GM19463 (cell line): ENCODE data around the gene TLE4.
"Not testable (repeated sequence)": the region's sequence is repeated elsewhere in the genome, so short reads cannot be mapped to it uniquely, and the experiment has no call there.

Source experiments
- ATAC-seq: cut with Tn5 transposase; IDR thresholded peaks from one replicate; pipeline ENCODE4 v1.9.1; 2021; ENCODE audit warnings: mild to moderate bottlenecking, moderate library complexity; ENCODE audit not compliant: unreplicated experiment

The TLE4 gene

DNA sequence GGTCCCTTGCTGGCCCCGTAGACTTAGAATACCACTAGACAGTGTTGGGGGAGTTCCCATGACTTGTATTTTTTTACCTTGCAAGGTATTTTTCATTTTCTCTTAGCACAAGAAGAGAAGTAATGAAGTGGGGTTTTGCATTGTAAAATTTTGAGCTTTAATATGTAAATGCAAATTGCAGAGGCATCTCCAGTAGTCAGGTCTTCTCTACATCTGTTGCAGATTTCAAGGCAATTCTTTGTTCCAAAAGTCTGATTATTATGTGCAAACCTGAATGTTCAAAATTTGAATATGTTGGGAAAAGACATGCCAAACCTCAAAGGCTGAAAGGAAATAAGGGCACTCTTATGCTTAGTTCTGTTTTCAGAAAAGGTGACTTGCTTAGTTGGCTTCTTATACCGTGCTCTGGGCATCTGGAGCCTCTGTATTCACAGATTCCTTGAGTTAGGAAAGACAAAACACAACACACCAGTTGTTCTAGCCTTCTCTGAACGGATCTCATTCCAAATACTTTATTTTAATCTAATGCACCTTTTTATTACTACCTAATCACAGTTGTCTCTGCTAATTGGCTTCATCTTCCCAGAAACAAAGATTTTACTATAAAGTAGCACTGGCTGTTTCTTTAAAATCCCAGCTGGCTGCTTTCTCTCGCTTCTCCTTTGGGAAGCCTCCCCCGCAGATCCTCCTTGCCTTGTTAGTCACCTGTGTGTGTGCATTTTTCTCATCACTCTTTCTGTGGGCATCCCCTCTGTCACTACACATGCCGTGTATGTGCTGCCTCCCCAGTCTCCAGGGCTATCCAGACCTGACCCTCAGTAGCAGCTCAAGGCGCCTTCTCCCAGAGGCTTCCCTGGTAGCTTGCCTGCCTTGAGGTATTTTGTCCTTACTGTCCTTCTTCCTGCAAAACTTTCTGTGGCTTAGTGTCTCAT is 138.2 kb downstream of the TLE4 start:
- ATAC-seq, result no peak

GRCh38 chr9:79711874-79712273 is 140.1 kb downstream of the TLE4 start:
- no peak for ATAC-seq

DNA sequence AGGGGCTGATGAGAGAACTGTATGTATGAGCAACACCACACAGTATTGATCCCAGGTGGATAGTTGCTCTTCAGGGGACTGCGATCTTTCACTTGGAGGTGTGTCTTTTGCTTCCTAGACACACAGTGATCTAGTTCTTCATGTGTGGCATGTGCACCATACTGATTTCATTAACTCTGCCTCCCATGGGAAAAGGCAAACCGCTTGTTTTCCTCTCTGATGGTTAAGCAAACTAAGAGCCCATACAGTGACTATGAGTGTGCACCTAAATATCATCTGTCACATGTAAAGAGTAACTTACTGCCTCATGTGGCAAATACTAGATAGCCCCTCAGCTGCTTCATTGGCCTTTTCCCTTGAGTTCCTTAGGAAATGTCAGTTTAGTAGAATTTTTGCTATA is 147.3 kb downstream of the TLE4 start:
- no peak for ATAC-seq

DNA sequence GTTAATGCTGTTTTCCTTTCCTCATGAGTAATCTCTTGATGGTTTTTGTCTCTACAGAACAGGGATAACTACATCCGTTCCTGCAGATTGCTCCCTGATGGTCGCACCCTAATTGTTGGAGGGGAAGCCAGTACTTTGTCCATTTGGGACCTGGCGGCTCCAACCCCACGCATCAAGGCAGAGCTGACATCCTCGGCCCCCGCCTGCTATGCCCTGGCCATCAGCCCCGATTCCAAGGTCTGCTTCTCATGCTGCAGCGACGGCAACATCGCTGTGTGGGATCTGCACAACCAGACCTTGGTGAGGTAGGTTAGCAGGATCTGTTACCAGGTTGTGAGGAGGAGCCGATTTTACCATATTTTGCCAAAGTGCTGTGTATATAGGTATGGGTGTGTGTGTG is 148.2 kb downstream of the TLE4 start:
- no peak for ATAC-seq

GRCh38 chr9:79731171-79731890 is 159.6 kb downstream of the TLE4 start:
- peak; percentile 88 for ATAC-seq

DNA sequence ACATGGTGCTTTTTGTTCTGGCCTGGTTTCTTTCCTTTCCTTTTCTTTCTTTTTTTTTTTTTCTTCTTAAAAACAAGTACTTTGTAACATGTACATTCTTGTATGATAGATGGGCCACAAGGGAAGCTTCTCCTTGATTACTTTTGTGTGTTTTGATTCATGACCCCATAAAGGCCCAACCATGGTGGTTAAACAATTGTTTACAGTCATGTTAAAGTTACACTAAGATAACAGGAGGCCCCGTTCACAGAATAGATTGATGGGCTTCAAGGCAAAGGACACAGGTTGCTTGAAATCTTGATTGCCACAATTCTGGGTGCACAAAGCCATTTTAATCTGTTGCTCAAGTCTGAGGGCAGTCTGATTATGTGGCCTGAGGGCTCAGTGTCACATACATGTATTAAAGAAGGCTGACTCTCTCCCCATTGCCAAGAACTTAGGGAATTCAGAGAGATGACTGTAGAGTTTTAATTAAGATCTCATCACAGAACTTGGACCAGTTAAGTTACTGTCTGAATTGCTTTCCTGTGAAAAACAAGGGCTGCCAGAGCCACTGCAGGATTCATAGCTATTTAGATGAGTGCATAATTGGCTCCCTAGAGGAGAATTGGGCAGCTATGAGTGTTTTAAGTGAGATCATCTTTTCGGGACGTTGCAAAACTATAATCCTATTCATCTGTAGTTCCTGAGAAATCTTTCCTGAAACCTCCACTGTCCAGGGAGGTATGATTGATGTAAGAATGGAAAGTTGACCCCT is 163.4 kb downstream of the TLE4 start:
- ATAC-seq, result no peak

- no peak for ATAC-seq
These were observed 164.3 kb downstream of the TLE4 start for GRCh38 chr9:79736051-79736450.

- ATAC-seq, result no peak
These were observed 169.6 kb downstream of the TLE4 start for GRCh38 chr9:79741381-79741780.

DNA sequence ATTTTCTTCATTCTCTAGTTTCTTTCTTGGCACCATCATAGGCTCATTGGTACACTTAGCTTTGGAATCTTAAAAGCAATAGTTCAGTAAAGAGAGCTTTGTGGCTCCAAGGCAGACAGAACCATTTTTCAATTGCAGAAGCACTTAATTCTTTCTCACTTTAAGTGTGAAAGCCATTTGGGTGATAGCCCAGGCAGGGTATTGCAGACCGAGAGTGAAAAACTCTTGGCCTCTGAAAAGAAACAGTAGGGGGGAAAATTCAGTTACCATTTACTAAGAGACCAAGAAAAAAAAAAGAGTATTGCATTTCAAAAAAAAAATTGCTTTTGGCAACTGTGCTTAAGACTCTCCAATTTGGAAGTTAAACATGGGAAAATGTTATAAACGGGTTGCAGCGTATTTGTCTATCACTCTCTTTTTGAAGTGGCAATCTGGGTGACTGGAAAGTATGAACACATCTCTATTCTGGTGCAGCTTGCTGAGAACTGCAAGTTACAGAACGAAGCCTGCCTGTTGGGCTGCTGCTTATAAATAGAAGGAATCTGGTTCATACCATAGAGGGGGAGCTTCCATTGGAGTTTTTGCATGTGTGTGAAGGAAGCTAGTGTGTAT is 170.5 kb downstream of the TLE4 start:
- ATAC-seq, result no peak

GRCh38 chr9:79744521-79744920 is 172.8 kb downstream of the TLE4 start:
- ATAC-seq, result no peak

DNA sequence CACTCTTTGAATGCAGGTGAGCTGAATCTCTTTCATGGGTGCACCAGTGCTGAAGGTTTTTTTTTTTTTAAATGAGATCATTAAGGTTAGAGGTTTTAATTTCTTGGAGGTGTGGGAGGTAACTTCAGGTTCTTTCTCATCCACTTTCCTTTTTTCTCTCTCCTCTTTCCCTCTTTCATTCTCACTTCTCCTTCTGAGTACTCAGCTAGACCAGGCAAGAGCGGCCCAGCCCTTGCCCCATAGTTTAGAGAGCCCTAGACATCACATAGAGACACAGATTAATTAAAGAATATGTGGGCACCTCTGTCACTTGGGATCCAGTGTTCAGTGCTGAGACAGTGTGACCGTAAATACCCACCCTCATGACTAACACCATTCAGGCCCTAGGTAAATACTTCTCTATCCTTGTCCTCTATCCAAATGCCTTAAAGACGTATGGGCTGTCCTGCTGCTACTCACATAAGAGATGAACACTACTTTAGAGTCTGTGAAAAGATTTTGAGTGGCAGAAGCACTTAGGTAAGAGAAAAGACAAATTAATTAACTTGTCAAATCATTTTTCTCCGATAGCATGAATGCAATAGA is 174.1 kb downstream of the TLE4 start:
- ATAC-seq, result no peak

DNA sequence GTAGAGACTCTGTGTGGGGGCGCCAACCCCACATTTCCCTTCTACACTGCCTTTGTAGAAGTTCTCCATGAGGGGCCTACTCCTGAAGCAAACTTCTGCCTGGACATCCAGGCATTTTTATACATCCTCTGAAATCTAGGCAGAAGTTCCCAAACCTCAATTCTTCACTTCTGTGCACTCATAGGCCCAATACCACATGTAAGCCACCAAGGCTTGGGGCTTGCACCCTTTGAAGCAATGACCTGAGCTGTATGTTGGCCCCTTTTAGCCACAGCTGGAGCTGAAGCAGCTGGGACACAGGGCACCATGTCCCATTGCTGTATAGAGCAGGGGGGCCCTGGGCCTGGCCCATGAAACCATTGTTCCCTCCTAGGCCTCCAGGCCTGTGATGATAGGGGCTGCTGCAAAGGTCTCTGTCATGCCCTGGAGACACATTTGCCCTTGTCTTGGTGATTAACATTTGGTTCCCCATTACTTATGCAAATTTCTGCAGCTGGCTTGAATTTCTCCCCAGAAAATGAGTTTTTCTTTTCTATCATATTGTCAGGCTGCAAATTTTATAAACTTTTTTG is 180.2 kb downstream of the TLE4 start:
- ATAC-seq, result not testable (repeated sequence)

DNA sequence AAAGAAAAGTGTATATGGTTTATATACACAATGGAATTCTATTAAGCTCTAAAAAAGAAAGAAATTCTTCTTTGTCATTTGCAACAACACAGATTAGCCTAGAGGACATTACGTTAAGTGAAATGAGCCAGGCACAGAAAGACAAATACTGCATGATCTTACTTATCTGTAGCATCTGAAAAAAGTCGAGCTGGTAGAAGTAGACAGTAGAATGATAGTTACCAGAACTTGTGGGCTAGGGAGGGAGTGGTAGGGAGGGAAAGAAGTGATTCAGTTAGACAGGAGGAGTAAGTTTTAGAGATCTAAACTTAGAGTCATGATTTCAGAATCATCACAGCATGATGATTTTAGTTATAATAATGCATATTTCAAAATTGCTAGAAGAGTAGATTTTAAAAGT is 184.6 kb downstream of the TLE4 start:
- no peak for ATAC-seq

GRCh38 chr9:79757074-79757473 is 185.3 kb downstream of the TLE4 start:
- ATAC-seq, result no peak

GRCh38 chr9:79757881-79758669 is 186.3 kb downstream of the TLE4 start:
- no peak for ATAC-seq

GRCh38 chr9:79759460-79759859 is 187.7 kb downstream of the TLE4 start:
- ATAC-seq, result no peak

GRCh38 chr9:79762070-79762469 is 190.3 kb downstream of the TLE4 start:
- no peak for ATAC-seq

DNA sequence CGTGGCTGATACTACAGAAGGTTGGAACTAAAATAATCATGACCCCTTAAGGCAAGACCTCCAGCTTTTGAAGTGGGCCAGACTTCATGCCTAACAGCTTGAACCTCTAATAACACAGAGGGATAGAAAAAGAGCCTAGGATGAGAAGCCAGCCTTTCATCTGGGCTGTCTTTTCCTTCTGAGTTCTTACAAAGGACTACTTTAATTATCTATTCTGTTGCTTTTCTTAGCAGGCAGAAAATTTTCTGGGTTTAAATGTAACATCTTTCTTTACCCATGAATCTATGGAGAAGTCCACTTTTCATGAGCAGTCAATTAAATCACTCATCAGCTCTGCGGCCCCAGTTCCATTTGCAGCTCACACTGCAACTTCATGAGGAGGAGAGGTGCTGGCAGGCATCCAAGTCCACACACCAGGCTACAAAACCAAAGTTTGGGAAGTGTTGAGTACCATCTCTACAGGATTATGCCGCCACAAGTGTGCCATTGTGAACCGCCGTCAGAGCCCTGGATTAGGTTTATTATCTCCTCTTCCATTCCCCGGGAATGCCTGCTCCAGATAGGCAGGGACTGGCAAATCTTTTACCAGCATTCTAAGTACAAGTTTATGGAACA is 192.0 kb downstream of the TLE4 start:
- no peak for ATAC-seq

GRCh38 chr9:79764374-79764773 is 192.6 kb downstream of the TLE4 start:
- ATAC-seq, result no peak
